HEK293 (cell line): ENCODE data around the gene SCAMP2.

Experiments
- CTCF ChIA-PET: fragments of 350-600 bp; formaldehyde crosslinking; extraction: SDS; loops from one replicate; lab custom pipeline; 2021; ENCODE audit warnings: antibody characterized with exemption; lab: Yijun Ruan, JAX
- POLR2A ChIA-PET: fragments of 300-600 bp; formaldehyde crosslinking; extraction: SDS; loops from one replicate; lab custom pipeline; 2020; ENCODE audit warnings: antibody characterized with exemption, inconsistent platforms; lab: Yijun Ruan, JAX
- H3K27ac ChIP-seq: fragments of 200-500 bp; sonication (Bioruptor generic); 2 replicates; pipeline ENCODE4 v1.5.1; 2014; ENCODE audit warnings: low read depth, low read length, control low read depth, inconsistent platforms; ENCODE audit errors: extremely low read depth
- H3K36me3 ChIP-seq, 2 experiments: fragments of 200-500 bp in 1 of 2; sonication (Bioruptor generic) in 1 of 2; 1 replicate in 1 of 2; 2 replicates in 1 of 2; pipeline ENCODE4 v1.5.1; 2014 to 2017; ENCODE audit warnings: inconsistent platforms in 2 of 2, low read length in 2 of 2; ENCODE audit not compliant: control insufficient read depth in 2 of 2, insufficient read depth in 1 of 2
- H3K4me1 ChIP-seq: fragments of 200-500 bp; sonication (Bioruptor generic); 2 replicates; pipeline ENCODE4 v1.5.1; 2014; ENCODE audit warnings: mild to moderate bottlenecking, low read length, inconsistent platforms; ENCODE audit not compliant: control insufficient read depth, insufficient read depth
- H3K4me3 ChIP-seq: 2 replicates; pipeline ENCODE4 v1.5.1; 2011; ENCODE audit warnings: low read depth, mild to moderate bottlenecking, control low read depth, low read length, moderate library complexity
- H3K9me3 ChIP-seq: fragments of 200-500 bp; sonication (Bioruptor generic); 2 replicates; pipeline ENCODE4 v1.5.1; 2014; ENCODE audit warnings: low read depth, low read length, inconsistent platforms; ENCODE audit not compliant: control insufficient read depth, insufficient read depth
- BCL11B ChIP-seq: fragments of 450-650 bp; formaldehyde crosslinking; IDR thresholded peaks from 2 replicates; pipeline ENCODE4 v1.5.1; 2016; ENCODE audit warnings: low read depth, missing biosample characterization, missing genetic modification characterization
- CTCF ChIP-seq: fragments of 450-650 bp; formaldehyde crosslinking; IDR thresholded peaks from 2 replicates; pipeline ENCODE4 v1.5.1; 2016; ENCODE audit warnings: missing biosample characterization, missing genetic modification characterization
- IKZF3 ChIP-seq: fragments of 450-650 bp; IDR thresholded peaks from 2 replicates; pipeline ENCODE4 v1.5.0; 2018; ENCODE audit warnings: missing biosample characterization, mild to moderate bottlenecking, missing genetic modification characterization, moderate library complexity
- REST ChIP-seq: fragments of 450-650 bp; formaldehyde crosslinking; IDR thresholded peaks from 2 replicates; pipeline ENCODE4 v1.5.1; 2016; ENCODE audit warnings: missing biosample characterization, missing genetic modification characterization
- SETDB1 ChIP-seq: IDR thresholded peaks from one replicate; pipeline ENCODE4 v1.6.1; 2017; ENCODE audit warnings: mild to moderate bottlenecking, low read length, moderate library complexity, mixed read lengths; ENCODE audit not compliant: insufficient read length
- TSHZ1 ChIP-seq: fragments of 450-650 bp; formaldehyde crosslinking; IDR thresholded peaks from 2 replicates; pipeline ENCODE4 v1.5.1; 2016; ENCODE audit warnings: missing biosample characterization, missing genetic modification characterization, borderline replicate concordance
- ZNF248 ChIP-seq: fragments of 450-650 bp; formaldehyde crosslinking; IDR thresholded peaks from 2 replicates; pipeline ENCODE4 v1.5.1; 2017; ENCODE audit warnings: missing biosample characterization, missing genetic modification characterization
- ZNF426 ChIP-seq: fragments of 450-650 bp; formaldehyde crosslinking; IDR thresholded peaks from 2 replicates; pipeline ENCODE4 v1.5.1; 2017; ENCODE audit warnings: missing biosample characterization, missing genetic modification characterization, mild to moderate bottlenecking, inconsistent platforms, moderate library complexity
- ZNF48 ChIP-seq: fragments of 450-650 bp; formaldehyde crosslinking; IDR thresholded peaks from 2 replicates; pipeline ENCODE4 v1.5.1; 2016; ENCODE audit warnings: missing biosample characterization, missing genetic modification characterization
- ZNF548 ChIP-seq: fragments of 450-650 bp; formaldehyde crosslinking; IDR thresholded peaks from 2 replicates; pipeline ENCODE4 v1.5.1; 2016; ENCODE audit warnings: missing biosample characterization, missing genetic modification characterization
- ZNF555 ChIP-seq: fragments of 450-650 bp; formaldehyde crosslinking; conservative IDR thresholded peaks from 2 replicates; pipeline ENCODE4 v1.5.1; 2017; ENCODE audit warnings: missing biosample characterization, mild to moderate bottlenecking, missing genetic modification characterization, inconsistent platforms
- ZNF561 ChIP-seq: fragments of 450-650 bp; IDR thresholded peaks from 2 replicates; pipeline ENCODE4 v1.5.1; 2018; ENCODE audit warnings: missing biosample characterization, missing genetic modification characterization, borderline replicate concordance
- ZNF585B ChIP-seq: fragments of 450-650 bp; formaldehyde crosslinking; IDR thresholded peaks from 2 replicates; pipeline ENCODE4 v1.5.1; 2016; ENCODE audit warnings: missing biosample characterization, missing genetic modification characterization
- ZNF596 ChIP-seq: fragments of 450-650 bp; IDR thresholded peaks from 2 replicates; pipeline ENCODE4 v1.5.0; 2018; ENCODE audit warnings: missing biosample characterization, mild to moderate bottlenecking, missing genetic modification characterization, moderate library complexity
- ZNF837 ChIP-seq: fragments of 450-650 bp; formaldehyde crosslinking; IDR thresholded peaks from 2 replicates; pipeline ENCODE4 v1.5.1; 2016; ENCODE audit warnings: missing biosample characterization, missing genetic modification characterization
- ZNF843 ChIP-seq: fragments of 450-650 bp; formaldehyde crosslinking; IDR thresholded peaks from 2 replicates; pipeline ENCODE4 v1.5.1; 2016; ENCODE audit warnings: missing biosample characterization, missing genetic modification characterization
- ZSCAN30 ChIP-seq: fragments of 450-650 bp; IDR thresholded peaks from 2 replicates; pipeline ENCODE4 v1.5.1; 2018; ENCODE audit warnings: missing biosample characterization, mild to moderate bottlenecking, missing genetic modification characterization, moderate library complexity
- TF ChIP-seq, protein P1 (sequence below): fragments of 450-650 bp; formaldehyde crosslinking; IDR thresholded peaks from 2 replicates; pipeline ENCODE4 v1.5.1; 2016; ENCODE audit warnings: missing biosample characterization, missing genetic modification characterization

Gene SCAMP2

DNA sequence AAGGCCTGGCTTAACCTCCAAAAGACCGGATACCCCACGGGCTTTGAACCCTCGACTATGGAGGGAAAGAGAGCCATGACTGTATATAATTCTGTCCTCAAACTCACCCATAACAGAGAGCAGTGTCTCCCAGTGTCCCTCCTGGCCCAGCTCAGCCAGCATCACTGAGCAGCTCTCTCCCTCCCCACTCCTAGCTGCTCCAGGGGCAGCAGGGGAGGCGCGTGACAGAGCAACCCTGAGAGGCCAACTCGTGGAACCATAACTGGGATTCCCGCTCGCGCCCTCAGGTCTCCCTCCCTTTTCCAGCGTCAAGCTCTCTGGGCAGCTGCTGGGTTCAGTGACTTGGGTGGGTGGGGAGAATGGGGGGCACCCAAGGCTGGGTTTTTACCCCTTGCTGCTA, 47.3 kb downstream of the SCAMP2 start:
- 0 out of 2 replicates have a peak, but pooled peaks cover 2% of the 10 kb centered on the region for H3K4me1 ChIP-seq
- H3K4me3 ChIP-seq, result no peak overlapping the region
- H3K9me3 ChIP-seq, result no peaks in the 10 kb centered on the region
- H3K36me3 ChIP-seq, result no peaks in the 10 kb centered on the region
- H3K27ac ChIP-seq, result no peak overlapping the region
- ChIA-PET POLR2A (interaction anchor here (0.7 kb wide), 1 partner anchor 13 kb away, joined by 3 read pairs; the partner anchor contains the start of gene LMAN1L), CTCF (interaction anchor here (0.5 to 8.3 kb wide), 5 partner anchors 47 to 957 kb away, joined by 3 to 63 read pairs (median 3); no protein-coding TSS in a partner anchor)
- TF ChIP-seq IKZF3 (tag by site-specific recombination) (no peak), BCL11B (tag by site-specific recombination) (no peak), REST (tag by site-specific recombination) (no peak), ZSCAN30 (tag by site-specific recombination) (no peak)

DNA sequence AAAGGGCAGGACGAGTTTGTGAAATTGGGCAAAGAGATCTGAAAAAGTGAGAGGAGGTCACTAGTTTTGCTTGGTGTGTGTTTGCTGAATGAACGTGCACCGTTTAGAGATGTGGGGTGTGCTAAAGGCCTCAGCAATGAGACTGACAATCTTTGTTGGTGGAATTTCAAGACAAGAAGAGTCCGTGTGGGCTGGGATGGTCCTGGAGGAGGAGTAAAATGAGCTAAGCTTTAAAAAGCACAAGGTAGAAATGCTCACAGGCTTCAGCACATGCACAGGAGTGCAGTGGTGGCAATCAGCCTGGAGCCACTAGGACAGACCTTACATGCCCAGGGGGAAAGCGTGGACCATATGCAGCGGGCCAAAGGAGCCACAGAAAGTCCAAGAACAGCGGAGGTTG, 48.2 kb downstream of the SCAMP2 start:
- ChIA-PET POLR2A (interaction anchor here (0.6 kb wide), 2 partner anchors 60 to 176 kb away, joined by 3 to 4 read pairs; no protein-coding TSS in a partner anchor), CTCF (no interaction called here)
- Histone ChIP-seq H3K4me3 (no peak overlapping the region), H3K27ac (no peak overlapping the region), H3K4me1 (0 out of 2 replicates have a peak, but pooled peaks cover 2% of the 10 kb centered on the region), H3K36me3 (no peaks in the 10 kb centered on the region), H3K9me3 (no peaks in the 10 kb centered on the region)
- no peak for TF ChIP-seq ZNF248
- no peak for TF ChIP-seq ZNF555 (tag by site-specific recombination)
- no peak for TF ChIP-seq ZNF426 (tag by site-specific recombination)
- no peak for TF ChIP-seq SETDB1
- TF ChIP-seq, protein P1, sequence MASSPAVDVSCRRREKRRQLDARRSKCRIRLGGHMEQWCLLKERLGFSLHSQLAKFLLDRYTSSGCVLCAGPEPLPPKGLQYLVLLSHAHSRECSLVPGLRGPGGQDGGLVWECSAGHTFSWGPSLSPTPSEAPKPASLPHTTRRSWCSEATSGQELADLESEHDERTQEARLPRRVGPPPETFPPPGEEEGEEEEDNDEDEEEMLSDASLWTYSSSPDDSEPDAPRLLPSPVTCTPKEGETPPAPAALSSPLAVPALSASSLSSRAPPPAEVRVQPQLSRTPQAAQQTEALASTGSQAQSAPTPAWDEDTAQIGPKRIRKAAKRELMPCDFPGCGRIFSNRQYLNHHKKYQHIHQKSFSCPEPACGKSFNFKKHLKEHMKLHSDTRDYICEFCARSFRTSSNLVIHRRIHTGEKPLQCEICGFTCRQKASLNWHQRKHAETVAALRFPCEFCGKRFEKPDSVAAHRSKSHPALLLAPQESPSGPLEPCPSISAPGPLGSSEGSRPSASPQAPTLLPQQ (tag by site-specific recombination), result no peak
- TF ChIP-seq ZNF561 (tag by site-specific recombination), result no peak
- no peak for TF ChIP-seq ZNF843 (tag by site-specific recombination)
- no peak for TF ChIP-seq ZNF548 (tag by site-specific recombination)
- no peak for TF ChIP-seq ZNF48
- TF ChIP-seq ZNF585B, result no peak
- no peak for TF ChIP-seq ZNF596 (tag by site-specific recombination)
- TF ChIP-seq CTCF, result no peak
- TF ChIP-seq TSHZ1 (tag by site-specific recombination), result no peak
- TF ChIP-seq ZNF837 (tag by site-specific recombination), result no peak
